Retina (tissue), 1 donor: ENCODE measurements around the gene ZNF787.
"Not testable (repeated sequence)": the region's sequence is repeated elsewhere in the genome, so short reads cannot be mapped to it uniquely, and the experiment has no call there.

Experiments
- DNase-seq: peaks from one replicate; pipeline ENCODE4 v3.0.0-alpha.2; 2016

The ZNF787 gene

DNA sequence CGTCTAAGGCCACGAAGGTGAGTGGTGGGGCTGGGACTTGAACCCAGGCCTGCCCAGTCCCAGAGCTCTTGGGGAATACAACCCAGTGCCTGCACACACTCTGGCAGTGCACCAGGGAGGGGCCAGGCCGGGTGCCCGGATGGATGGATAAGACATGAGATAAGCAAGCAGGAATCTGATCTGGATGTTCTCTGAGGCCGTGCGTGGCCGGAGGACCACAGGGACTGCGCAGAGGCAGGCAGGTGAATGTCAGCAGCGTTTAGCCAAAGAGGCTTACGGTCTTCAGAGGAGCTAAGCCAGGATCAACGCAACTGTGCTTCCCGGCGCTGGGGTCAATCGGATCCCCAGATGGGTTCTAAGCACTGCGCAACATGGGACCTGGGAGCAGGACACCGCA lies 1.5 kb downstream of the ZNF787 start:
- no peak for DNase-seq

DNA sequence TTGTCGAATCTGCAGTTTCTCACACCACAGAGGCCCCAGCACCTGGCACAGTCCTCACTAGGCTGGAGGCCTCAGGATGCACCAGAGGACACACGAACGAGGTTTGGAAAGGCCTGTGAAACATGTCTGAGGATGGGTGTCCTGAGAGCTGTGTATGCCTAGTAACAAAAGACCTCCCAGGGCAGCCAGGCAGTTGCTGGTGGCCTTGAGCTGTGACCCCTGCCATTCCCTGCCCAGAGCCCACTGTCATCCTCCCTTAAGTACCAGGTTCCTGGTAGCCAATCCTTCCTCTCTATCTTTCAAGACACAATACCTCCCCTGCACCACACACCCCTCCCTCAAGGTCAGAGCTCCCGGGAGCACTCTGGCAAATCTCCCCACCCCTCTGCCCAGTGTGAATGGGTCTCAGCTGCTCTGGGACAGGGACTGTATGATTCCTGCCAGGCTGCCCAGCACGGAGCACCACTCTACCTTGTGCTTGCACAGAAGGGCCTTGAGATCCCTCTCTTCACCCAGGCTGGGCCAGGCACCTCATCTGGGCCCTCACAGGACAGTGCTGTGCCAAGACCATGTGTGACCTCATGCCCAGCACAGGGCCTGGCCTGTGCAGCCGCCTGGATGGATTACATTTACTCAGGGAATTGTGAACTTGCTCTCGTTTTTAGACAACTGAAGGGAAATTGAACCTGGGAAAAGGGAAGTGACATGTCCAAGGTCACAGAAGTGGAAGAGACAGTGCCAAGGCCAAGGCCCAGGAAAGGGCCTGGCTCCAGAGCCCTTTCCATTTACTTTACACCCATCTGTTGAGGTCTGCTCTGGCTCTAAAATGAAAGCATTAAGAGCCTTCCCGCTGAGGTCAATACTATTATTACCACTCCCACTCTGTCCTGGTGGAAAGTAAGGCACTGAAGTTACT lies 2.2 kb downstream of the ZNF787 start:
- no peak for DNase-seq

DNA sequence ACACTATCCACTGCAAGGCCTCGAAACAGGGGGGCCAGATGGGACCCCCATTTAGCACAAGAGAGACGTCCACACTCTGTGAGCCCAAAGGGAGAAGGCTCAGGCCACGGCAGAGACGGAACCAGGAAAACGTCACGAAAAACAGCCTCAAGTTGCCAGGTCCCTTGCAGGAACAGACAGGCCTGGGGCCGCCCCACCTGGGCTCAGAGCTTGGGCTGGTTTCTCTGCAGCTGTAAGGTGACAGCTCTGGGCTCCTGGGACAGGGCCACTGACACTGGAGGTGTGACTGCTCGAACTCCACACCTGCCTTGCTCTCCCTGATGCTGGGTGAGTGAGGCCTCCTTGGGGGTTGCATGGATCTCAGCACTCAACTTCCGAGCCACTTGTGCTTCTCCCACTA lies 3.2 kb downstream of the ZNF787 start:
- DNase-seq = no peak

DNA sequence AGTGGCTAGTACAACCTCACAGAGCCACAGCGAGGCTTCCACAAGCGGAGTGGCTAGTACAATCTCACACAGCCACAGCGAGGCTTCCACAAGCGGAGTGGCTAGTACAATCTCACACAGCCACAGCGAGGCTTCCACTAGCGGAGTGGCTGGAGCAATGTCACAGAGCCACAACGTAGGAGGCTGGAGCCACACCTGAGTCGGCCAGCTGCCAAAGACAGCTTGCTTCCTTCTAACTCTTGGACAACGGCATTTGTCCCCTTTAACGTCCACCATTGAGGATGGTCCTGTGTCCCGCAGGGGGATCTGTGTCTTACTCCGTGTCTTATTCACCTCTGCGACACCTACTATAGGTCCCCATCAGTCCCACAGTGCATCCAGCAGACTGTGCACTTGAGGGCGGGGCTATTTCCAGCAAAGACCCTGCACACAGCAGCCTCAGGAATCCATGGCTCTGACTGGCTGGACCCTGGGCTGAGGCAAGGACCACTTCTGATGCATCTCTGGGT lies 3.7 kb downstream of the ZNF787 start:
- no peak for DNase-seq

DNA sequence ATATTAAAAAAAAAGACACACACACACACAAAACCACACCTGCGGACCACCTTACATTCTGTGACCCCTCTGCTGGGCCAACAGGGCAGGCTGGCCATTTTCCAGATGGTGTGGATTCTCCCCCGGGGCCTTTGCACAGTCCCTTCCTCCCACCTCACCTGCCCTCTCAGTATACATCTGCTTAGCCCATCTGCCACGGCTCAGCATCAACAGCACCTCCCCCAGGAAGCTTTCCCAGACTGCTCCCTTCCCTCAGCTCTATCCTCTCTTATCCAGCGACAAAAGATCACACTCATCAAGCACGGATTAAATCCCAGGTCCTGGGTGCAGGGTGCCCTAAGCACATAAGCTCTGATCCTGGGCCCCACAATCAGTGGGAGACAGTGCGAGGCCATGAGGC lies 4.5 kb downstream of the ZNF787 start:
- no peak for DNase-seq

DNA sequence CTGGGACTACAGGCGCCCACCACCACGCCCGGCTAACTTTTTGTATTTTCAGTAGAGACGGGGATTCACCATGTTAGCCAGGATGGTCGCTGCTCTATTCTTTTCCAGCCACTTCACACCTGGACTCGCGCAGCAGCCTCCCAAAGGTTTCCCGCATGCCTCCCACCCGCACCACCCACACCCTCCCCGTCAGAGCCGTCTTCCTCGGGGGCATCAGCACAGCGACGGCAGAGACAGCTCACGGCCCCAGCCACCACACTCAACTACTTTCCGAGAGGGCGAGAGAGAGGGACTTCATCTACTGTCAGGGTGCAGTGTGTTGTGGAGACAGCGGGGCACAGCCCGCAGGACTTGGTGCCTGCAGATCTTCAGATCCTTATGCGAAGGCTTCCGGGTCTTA lies 5.6 kb downstream of the ZNF787 start:
- no peak for DNase-seq

DNA sequence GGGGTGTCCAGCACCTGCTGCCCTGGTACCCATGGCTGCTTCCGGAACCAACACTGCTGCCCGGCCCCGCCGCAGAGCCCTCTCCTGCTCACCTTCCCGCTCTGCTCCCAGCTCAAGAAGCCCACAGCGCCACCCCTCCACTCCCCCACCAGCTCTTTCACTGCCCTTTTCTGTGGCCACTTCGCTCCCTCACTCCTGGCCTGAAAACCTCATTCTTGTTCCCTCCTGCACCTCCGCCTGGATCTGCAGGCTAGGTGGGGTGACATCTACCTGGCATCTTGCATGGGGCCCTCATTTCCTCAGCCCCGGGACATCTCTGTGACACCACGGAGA lies 6.4 kb downstream of the ZNF787 start:
- no peak for DNase-seq

DNA sequence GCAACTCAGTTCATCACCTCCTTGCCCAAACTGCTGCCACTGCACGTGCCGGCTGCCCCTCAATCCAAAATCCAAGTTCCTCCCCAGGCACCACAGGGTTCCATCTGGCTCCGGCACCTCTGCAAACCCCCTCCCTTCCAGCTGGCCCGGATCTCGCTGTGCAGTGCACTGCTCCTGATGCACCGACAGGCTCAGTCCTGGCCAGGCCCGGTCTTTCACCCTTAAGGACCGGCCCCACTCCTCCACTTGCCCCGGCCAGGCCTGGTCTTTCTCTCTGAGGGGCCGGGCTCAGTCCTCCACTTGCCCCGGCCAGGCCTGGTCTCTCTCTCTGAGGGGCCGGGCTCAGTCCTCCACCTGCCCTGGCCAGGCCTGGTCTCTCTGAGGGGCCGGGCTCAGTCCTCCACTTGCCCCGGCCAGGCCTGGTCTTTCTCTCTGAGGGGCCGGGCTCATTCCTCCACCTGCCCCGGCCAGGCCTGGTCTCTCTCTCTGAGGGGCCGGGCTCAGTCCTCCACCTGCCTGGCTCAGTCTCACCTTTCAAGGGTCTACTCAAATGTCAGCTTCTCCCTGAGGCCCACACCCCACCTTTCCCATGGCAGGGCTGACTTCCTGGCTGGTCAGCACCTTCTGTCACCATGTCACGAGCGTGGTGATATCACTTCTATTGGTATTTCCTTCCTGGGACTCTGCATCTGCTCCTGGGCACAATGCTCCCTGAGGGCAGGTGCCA lies 6.9 kb downstream of the ZNF787 start:
- DNase-seq = no peak

DNA sequence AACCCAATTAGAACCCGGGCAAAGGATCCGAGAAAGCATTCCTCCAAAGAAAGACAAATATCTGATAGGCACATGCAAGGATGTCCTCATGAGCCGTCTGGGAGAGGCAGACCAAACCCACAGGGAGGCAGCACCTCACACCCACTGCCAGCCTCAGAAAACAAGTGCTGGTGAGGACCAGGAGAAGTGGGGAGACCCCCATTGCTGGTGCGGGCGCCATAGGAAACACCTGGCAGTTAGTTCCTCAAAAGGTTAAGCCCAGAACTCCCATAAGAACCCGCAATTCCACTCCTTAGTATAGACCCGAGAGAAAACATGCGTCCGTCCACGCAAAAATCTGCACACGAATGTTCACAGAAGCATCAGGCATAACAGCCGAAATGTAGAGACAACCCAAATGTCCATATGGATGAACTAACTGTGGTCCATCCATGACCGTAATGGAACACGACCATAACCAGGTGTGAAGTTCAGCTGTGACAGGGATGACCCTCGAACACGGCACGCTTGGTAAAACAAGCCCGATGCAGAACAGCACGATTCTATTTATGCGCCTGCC lies 7.9 kb downstream of the ZNF787 start:
- no peak for DNase-seq

DNA sequence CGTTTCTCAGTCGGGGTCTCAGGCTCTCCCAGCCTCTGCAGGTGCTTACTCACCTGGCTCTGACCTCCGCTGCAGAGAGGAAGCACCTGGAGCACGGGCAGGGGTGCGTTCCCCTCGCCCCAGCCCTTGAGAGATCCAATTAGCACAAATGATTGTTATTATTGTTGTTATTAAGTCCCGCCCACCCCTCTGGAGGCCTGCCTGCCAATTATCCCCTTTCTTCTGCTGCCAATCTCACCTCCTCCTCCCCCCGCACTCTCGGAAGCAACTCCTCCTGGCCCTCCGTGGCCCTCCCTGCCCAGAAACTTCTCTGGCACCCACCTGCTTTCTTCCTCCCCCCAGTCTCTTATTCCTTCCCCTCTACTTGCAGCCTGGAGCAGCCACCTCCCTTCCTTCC lies 8.8 kb downstream of the ZNF787 start:
- DNase-seq = peak; percentile 49

DNA sequence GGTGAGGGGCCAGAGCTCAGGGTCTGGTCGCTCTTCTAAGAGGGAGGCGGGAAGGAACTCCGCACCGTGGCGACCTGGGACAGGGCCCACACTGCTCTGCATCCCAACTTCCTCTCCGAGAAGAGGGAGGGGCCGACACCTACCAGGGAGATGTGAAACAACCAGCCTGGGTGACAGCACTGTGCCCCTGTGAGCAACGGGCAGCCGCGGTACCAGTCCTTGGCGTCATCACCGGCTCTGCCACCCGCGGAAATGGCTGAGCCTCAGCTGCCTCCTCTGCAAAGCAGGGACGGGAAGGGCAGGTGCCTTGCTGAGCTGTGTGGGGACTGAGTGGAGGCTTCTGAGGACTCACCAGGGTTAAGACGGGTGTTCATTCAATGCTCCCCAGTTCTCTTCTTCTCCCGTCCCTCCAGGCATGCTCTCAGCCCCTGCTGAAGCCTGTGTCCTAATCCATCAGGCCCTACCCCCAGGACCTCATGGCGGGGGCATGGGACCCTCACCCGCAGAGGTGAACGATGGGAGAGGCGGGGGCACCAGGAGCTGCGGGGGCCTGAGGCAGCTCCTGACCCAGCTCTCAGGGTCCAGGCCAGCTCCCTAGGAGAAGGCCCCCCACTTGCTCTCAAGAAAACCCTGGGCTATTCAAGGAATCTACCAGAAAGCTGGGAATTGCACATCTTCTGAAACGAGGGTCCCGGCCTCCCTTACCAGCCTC lies 9.3 kb downstream of the ZNF787 start:
- DNase-seq = peak; percentile 22

DNA sequence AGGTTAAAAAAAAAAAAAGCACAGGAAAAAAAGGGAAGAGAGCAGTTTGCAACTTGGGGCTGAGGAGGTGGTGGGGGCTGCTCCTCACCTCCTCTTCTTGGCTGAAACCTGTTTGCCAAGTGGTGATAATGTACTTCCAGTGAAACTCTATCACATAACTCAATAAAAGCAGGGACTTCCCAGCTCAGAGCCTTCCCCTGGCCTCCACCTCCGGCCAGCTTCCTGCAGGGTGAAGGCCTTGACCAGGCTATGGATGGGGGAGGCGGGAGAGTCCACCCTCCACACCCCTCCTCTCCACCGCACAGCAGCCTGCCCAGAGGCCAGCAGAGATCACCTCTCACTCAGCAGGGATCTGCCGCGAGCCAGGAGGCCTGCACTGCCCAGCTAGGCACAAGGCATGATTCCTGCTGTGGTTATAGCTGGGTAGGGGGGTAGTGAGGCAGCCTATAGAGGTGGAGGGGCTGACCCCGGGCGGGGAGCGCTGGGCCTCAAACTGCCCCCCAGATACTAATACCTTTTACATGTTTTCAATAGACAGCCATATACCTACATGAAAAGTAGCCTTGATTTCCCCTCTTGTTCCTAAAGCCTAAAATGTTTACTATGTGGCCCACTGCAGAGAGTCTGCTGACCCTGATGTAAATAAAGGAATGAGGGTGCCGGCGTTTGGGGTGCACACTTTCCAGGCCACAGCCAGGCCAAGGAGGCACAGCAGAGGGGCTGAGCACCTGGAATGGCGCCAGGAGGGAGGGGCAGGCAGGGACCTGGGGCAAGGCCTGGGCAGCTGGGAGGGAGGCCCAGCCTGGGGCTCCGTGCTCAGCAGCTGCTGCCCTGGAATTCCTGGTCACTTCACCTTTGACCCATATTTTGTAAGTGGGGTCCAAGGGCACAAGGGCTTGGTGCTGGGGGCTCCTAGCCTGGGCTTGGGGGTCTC lies 10.3 kb downstream of the ZNF787 start:
- peak; percentile 55 for DNase-seq

DNA sequence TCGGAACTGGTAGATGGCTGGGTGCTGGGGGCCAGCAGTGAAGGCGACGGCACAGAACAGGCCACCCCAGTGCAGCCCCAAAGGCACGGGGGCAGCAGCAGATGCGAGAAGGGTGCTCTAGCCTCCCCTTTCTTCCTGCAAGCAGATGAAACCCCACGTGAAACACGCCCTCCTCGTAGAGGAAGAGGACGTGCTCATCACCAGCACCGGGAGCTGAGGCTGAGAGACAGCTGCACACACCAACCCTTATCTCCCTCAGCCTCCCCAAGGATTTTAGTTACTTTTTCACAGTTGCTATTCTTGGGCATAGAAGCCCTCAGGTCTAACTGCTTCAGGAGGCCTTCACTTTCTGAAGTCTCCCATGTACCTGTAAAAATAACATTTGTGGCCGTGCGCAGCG lies 11.9 kb downstream of the ZNF787 start:
- DNase-seq = no peak

DNA sequence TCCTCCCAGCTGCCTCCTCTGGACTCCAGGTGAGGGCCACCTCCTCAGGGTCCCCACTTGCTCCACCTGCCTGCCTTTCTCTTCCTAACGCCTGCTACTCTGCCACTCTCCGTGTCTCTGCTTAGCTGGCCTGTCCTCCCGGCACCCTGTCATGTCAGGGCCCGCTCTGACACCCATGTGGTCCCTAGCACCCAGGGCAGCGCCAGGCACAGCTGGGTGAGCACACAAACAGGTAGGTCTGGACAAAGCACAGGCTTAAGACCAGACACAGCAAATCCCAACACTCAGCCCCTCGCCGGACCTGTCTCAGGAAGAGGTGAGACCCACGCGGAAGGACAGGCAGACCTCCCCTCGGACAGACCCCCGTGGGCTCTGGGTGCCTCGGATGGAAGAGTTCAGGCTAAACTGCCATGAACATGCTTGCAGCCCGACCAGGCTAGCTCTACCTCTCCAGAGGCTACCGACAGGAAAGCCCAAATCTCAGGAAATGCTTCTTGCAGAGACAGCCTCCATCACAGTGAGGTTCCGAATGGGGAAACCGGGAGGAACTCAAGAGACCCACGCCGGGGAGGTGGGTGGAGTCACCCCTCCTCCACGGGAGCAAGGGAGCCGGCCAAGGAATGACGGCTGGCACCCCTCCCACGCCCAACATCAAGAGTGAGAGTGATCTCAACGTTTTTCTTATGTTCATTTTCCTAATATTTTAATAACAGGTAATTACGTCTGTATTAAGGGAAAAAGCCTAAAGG lies 12.5 kb downstream of the ZNF787 start:
- no peak for DNase-seq

DNA sequence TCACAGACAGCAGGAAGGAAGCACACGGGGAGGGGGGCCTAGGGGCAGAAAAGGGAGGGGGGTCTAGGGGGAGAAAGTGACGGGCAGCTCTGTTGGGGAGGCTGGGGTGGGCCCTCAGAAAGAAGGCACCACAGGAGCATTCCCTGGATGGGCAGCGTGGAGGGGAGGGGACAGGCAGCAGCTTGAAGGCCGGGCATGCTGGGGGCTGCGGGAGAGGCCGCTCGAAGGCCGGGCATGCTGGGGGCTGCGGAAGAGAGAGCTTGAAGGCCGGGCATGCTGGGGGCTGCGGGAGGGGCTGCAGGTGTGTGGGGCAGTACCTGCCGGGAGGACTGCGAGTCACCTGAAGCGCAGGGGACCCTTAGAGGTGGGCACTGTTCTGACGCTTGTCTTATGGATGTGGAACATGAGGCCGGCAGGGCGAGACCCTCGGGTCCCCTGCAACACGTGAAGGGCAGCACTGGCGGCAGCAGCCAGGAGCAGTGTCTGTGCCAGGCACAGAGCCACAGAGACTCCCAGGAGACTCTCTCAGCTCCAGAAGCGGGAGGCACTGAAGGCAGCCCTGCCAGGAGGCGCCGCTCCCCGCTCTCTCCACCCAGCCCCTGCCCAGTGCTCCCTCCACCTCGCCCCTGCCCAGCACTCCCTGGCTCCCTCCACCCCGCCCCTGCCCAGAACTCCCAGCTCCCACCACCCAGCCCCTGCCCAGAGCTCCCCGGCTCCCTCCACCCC lies 13.3 kb downstream of the ZNF787 start:
- no peak for DNase-seq

DNA sequence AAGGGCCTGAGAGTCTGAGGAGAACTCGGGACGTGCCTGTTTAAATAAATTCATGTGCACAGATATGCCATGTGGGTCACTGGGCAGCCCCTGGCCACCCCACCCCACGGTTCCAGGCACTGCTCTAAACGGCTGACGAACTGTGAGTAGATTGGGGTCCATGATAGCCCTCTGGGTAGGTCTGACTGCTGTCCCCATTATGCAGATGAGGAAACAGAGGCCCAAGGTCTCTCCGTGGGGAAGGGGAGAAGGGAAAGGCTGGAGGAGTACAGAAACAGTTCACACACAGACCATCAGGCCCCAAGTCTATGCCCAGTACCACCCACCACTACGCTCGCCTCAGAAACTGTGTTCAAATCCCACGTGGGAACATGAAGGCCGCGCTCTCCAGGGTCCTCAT lies 14.1 kb downstream of the ZNF787 start:
- no peak for DNase-seq

DNA sequence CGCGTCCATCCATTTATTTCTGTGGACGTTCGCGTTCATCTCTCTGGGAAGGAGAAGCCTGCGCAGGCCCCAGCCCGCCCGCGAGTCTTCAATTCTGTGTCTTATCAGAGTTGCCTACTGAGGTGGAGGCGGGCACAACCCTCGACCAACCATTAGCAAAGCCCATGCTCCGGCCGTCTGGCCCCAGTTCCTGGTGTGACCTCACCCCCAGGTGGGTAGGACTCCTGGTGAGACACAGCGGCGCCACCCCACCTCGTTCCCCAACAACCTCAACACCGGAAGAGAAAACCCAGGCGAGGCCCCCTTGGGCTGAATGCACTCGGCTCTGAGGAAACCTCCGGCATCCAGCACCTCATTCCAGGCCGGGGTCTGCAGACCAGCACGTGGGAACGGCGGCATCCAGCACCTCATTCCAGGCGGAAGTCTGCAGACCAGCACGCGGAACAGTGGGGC lies 14.7 kb downstream of the ZNF787 start:
- no peak for DNase-seq

DNA sequence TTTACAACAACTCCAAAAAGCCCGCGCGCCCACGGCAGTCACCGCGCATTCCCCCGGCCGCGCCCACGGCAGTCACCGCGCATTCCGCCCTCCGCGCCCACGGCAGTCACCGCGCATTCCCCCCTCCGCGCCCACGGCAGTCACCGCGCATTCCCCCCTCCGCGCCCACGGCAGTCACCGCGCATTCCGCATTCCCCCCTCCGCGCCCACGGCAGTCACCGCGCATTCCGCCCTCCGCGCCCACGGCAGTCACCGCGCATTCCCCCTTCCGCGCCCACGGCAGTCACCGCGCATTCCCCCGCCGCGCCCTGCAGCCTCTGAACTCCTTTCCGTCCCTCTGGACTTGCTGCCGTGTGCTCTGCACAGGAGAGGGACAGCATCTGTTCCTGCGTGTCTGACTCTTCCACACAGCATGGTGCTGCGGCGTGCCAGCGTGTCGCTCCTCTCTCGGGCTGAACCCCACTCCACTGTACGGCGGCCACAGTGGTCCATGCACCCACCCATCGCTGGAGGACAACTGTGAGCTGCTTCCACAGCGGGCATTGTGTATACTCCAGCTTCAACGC lies 15.2 kb downstream of the ZNF787 start:
- DNase-seq = not testable (repeated sequence)

DNA sequence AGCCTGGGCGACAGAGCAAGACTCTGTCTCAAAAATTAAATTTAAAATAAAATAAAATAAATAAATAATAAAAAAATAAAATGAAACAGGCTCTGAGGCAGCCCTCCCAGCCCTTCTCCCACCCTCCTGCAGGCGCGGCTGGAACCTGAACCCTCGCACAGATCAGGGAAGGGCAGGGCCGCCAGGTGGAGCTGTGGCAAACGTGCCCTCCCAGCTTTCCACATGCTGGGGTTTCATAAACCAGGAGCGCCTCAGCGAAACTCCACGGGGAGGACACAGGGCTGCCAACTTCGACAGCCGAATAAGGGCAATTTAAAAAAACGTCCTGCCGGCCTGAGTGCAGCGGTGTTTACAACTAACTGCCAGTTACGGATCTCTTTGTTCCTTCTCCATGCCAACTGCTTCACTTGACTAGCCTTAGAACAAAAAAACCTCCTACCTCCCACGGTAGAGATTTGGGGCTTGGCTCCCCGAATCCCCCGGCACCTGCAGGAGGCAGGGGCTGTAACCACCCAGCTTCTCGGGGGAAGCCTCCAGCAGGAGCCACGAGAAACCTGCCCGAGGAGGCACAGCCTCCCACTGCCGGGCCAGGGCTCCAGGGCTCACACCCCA lies 15.9 kb downstream of the ZNF787 start:
- peak; percentile 73 for DNase-seq

DNA sequence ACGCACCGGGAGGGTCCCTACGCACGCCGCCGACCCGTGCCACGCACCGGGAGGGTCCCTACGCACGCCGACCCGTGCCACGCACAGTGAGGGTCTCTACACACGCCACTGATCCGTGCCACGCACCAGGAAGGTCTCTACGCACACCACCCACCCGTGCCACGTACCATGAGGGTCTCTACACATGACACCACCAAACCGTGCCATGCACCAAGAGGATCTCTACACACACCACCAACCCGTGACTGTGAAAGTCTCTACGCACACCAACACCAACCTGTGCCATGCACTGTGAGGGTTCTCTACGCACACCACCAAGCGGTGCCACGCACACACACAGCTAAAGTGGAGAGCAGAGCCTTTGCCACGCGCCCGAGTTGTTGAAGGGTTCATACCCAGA lies 16.7 kb downstream of the ZNF787 start:
- DNase-seq = no peak
